T-helper 17 cell (primary cell): ENCODE measurements around the gene WWOX. TPM values are rescaled to one million over a fixed set of nuclear protein-coding genes. Genes with fewer than 3 reads are reported as not detected.

Source experiments
- ATAC-seq: fragments of 150-1000 bp; cut with Tn5 transposase; 2 replicates; pipeline ENCODE4 v1.10.0; 2021; ENCODE audit warnings: mild to moderate bottlenecking, moderate library complexity
- DNase-seq, 3 donors: peaks; one replicate each; pipeline versions ENCODE4 v3.0.0 to v3.0.0-alpha.2; 2020 to 2021
- H3K9me3 ChIP-seq: one replicate; pipeline ENCODE4 v1.7.0; 2013; ENCODE audit warnings: low read length, mild to moderate bottlenecking; ENCODE audit not compliant: control insufficient read depth, poor library complexity, severe bottlenecking
- H3K27ac Mint-ChIP-seq: one replicate; pipeline ENCODE4 v1.8.0; 2022; ENCODE audit warnings: mild to moderate bottlenecking, moderate library complexity, mixed read lengths
- H3K27me3 Mint-ChIP-seq: one replicate; pipeline ENCODE4 v1.8.0; 2022; ENCODE audit warnings: mixed read lengths
- H3K36me3 Mint-ChIP-seq: one replicate; pipeline ENCODE4 v1.8.0; 2022; ENCODE audit warnings: low read depth, mixed read lengths
- H3K4me1 Mint-ChIP-seq: one replicate; pipeline ENCODE4 v1.8.0; 2022; ENCODE audit warnings: mild to moderate bottlenecking, mixed read lengths
- H3K4me3 Mint-ChIP-seq: one replicate; pipeline ENCODE4 v1.8.0; 2022; ENCODE audit warnings: mild to moderate bottlenecking, moderate library complexity, mixed read lengths
- total RNA-seq, 4 donors: library from RNA in 2 of 4; stranded (reverse) in 2 of 4; gene quantifications; one replicate each; pipeline ENCODE4 v1.2.3 and lab custom pipeline; 2022 to 2026

The WWOX gene
- total RNA-seq, 2 donors from 2014 or later: 26.8 to 29.7 TPM

DNA sequence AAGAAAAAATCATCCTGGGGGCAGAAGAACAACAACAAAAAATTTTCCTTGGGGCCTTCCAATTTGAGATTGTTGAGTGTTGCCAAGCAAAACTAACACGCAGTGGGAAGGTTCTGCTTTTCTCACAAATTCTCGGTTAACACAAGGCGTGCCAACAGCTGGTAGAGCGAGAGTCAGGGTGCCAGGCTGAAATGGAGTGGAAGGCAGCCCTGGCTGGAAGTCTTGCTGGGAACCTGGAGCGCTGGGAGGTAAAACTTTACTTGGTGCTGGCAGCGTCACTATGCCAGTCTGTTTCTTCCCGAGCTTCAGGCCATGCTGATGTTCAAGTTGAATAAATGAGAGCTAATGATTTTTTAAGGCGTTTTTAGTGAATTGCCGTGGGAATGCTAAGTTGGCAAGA is 189.4 kb downstream of the WWOX start:
- Mint-ChIP-seq H3K4me1 (no peaks in the 10 kb centered on the region), H3K36me3 (no peaks in the 10 kb centered on the region), H3K27me3 (no peaks in the 10 kb centered on the region), H3K27ac (no peak overlapping the region), H3K4me3 (no peak overlapping the region)
- H3K9me3 ChIP-seq: no peaks in the 10 kb centered on the region
- ATAC-seq (no peak), DNase-seq (no peak)

DNA sequence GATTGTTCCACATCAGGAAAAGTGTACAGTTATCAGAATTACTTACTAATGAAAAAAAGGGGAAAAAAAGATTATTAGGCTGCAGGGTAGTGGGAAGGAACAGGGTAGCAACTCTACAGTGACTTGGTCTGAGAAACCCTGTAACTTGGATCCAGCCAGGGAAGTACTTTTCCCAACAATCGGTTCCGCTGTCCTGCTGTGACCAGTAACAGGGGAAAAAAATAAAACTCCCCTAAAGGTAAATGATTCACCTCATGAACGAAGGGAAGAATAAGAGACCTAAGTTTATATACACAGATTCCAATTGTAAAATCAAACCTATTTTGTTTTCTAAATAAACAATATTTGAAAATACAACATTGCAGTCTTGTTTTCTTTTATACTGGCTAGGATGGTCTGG is 189.9 kb downstream of the WWOX start:
- H3K27ac Mint-ChIP-seq: no peak overlapping the region
- DNase-seq: no peak
- no peaks in the 10 kb centered on the region for H3K36me3 Mint-ChIP-seq
- no peaks in the 10 kb centered on the region for H3K27me3 Mint-ChIP-seq
- no peaks in the 10 kb centered on the region for H3K4me1 Mint-ChIP-seq
- H3K4me3 Mint-ChIP-seq: no peak overlapping the region
- no peak for ATAC-seq
- H3K9me3 ChIP-seq: no peaks in the 10 kb centered on the region

DNA sequence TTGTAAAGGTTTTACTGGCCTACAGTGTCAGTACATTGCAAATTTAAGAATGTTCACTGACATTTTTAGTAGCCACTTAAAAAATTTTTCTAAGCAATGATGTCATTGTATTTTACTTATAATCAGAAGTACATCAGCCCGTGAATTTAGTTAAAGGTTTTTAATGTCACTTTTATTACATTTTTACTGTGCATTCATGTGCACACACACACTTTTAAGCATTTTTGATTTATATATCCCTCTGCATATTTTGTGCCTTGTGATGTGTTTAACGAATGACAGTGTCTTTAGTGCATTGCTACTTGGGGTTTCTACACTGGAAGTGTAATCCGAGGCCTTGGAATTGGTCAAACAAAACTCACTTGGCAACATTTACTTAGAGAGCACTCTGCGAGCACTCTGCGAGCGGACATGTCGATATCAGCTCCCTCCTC is 190.4 kb downstream of the WWOX start:
- H3K27ac Mint-ChIP-seq: no peak overlapping the region
- no peaks in the 10 kb centered on the region for H3K9me3 ChIP-seq
- no peak overlapping the region for H3K4me3 Mint-ChIP-seq
- ATAC-seq (no peak), DNase-seq (no peak)
- no peaks in the 10 kb centered on the region for H3K27me3 Mint-ChIP-seq
- no peaks in the 10 kb centered on the region for H3K36me3 Mint-ChIP-seq
- no peaks in the 10 kb centered on the region for H3K4me1 Mint-ChIP-seq

DNA sequence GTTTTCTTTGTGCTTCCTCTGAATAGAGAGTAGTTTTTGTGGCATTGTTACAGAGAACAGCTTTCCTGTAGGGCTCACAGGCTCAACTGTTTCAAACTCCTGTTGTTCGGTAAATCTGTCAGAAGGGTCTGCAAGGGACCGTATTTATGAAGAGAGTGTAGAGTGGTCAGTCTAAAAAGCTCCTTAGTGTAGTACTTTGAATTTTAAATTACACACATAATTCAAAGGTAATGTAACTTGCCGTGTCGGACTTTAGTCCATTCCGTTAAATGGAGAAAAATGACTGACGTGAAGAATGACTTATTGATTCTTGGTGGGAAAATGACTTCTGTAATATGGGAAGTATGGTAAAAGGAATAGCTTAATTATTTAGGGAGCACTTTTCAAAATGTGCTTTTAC is 190.9 kb downstream of the WWOX start:
- Mint-ChIP-seq H3K4me1 (no peaks in the 10 kb centered on the region), H3K27ac (no peak overlapping the region), H3K27me3 (no peaks in the 10 kb centered on the region)

DNA sequence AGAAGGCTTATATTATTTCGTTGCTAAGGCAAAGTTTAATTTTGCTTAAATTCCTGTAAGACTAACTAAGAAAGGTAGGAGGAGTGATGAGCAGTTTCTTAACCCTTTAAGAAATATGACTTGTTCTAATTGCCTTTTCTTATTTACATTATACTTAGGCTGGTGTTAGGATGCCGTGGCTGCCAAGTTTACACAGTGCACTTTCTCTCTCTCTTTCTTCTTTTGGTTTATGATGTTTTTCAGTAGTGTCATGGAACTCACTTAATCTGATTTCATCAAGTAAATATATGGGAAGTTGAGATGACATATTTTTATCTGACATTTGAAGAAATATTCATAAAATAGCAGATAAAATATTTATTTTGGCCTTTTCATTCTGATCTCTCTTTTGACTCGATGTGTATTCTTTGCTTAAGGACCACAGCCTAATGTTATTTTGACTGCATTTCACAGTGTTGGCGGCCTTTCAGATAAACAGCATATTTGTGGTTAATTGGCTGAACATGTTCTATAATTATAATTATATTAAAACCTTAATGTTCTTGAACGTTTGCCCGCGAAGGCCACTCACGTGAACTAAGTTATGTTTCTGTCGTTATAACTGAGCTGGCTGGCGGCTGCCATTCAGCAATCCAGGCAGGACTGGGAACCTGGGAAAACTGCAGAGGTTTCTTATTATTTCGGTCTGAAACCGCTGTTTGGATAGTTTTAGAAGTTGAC is 191.6 kb downstream of the WWOX start:
- no peaks in the 10 kb centered on the region for H3K9me3 ChIP-seq
- H3K36me3 Mint-ChIP-seq: no peaks in the 10 kb centered on the region
- H3K27ac Mint-ChIP-seq: no peak overlapping the region

More for the DNA sequence above, 190.9 kb downstream of the WWOX start:
- no peak overlapping the region for H3K4me3 Mint-ChIP-seq
- ATAC-seq (no peak), DNase-seq (no peak)
- no peaks in the 10 kb centered on the region for H3K36me3 Mint-ChIP-seq
- H3K9me3 ChIP-seq: no peaks in the 10 kb centered on the region

DNA sequence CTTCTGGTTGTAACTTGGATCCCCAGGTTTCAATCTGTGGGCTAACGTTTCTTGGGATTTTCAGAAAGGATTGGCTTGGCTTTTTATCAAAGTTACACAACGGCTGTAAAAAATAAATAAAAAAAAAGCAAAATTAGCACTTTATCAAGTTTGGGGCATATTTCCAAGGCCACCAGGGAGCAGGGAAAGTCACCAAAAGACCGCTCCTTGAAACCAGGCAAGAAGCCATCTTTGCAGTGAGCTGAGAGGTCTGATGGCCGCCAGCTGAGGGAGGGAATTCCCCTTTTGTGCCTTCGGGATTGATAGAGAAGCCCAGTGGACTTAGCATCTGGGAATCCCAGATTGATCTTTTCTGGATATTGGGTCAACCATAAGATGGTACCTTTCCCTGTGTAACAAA is 192.2 kb downstream of the WWOX start:
- no peaks in the 10 kb centered on the region for H3K36me3 Mint-ChIP-seq
- H3K9me3 ChIP-seq: no peaks in the 10 kb centered on the region
- no peaks in the 10 kb centered on the region for H3K4me1 Mint-ChIP-seq
- no peak overlapping the region for H3K4me3 Mint-ChIP-seq
- ATAC-seq (no peak), DNase-seq (no peak)
- no peak overlapping the region for H3K27ac Mint-ChIP-seq
- H3K27me3 Mint-ChIP-seq: no peaks in the 10 kb centered on the region

More for the DNA sequence above, 191.6 kb downstream of the WWOX start:
- DNase-seq (no peak), ATAC-seq (no peak)
- Mint-ChIP-seq H3K4me3 (no peak overlapping the region), H3K4me1 (no peaks in the 10 kb centered on the region), H3K27me3 (no peaks in the 10 kb centered on the region)

DNA sequence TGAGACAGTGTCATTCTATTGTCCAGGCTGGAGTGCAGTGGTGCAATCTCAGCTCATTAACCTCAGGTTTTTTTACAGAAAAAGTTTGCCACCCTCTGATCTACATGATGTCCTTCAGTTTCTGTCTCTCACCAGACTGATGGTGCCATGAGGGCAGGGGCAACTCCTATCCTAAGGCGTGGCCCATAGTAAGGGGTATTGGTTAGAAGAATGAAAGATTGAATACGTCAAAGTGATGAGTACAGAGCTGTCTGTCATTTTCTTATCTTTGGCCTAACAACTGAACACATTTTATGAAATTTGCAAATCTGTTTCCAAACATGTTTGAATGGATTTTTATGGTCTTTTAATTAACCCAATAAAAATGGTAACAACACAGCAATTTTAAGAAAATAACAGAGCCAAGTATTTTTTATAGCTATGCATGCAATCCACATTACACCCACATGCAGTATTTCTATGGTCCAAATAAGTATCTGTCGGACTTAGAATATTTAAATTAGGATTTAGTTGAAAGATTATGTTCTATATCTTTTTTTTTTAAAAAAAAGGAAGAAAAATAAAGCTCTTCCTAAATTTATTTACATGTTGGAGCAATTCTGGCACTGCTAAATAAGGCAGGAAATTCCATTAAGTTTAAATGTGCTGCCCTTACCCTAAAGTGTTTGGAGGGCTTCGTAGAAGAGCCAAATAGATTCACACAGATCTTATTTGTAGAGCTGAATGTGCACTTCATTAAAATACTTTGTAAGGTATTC is 192.8 kb downstream of the WWOX start:
- ATAC-seq (no peak), DNase-seq (no peak)
- Mint-ChIP-seq H3K36me3 (no peaks in the 10 kb centered on the region), H3K27ac (no peak overlapping the region), H3K27me3 (no peaks in the 10 kb centered on the region), H3K4me3 (no peak overlapping the region), H3K4me1 (no peaks in the 10 kb centered on the region)
- no peaks in the 10 kb centered on the region for H3K9me3 ChIP-seq

DNA sequence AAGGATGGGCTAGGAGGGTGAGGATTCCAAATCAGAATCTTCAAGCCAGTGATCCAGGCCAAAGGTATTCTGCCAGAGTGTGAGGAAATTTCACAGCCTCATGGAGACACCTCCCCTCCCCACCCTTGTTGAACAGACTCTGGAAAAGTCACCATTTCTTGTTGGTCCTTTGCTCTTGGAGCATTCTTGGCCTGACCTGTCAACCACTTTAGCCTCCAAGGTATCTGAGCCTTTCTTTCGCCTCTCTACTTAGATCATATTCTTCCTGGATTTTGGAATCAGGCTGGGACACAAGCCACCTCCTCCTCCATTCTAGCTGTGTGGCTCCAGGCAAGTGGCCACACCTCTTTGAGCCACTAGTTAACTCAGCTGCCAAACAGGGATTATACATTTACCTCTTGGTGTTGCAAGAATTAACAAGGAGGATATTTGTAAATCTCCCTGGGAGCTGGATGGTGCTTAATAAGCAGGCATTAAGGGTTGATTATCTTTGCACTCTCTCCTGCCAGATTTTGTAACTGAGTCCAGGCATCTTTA is 193.5 kb downstream of the WWOX start:
- no peaks in the 10 kb centered on the region for H3K9me3 ChIP-seq
- Mint-ChIP-seq H3K36me3 (no peaks in the 10 kb centered on the region), H3K27ac (no peak overlapping the region), H3K27me3 (no peaks in the 10 kb centered on the region), H3K4me1 (no peaks in the 10 kb centered on the region), H3K4me3 (peak overlapping the region; percentile 10)
- no peak for ATAC-seq
- DNase-seq: no peak

DNA sequence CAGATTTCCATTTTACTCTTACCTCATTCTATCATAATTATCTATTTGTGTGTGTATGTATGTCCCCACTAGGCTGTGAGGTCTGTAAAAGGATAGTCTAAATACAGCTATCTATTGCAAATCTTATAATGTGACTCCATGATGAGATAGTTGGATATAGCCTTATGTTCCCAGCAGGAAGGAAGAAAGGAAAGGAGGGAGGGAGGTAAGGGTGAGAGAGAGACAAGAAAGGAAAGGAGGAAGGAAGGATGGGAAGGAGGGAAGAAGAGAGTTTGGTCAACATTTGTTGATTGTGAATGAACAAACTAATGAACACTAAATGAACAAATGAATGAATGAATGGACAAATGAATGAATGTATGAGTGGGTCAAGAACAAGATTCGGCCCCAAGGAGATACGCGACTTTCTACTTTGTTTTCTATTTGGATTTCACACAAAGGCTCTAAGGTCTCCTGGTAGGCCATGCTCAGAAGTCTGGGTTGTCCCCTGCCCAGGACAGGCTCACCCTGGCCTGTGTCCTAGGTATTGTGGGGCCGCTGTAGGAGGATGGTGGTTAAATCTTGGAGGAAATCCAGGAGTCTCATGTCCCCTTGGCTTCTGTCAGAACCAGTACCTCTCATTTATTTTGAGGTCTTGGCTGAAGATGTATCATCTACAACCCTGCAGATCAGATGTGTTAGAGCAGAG is 195.2 kb downstream of the WWOX start:
- no peak for DNase-seq
- Mint-ChIP-seq H3K36me3 (no peaks in the 10 kb centered on the region), H3K27me3 (no peaks in the 10 kb centered on the region), H3K27ac (no peak overlapping the region), H3K4me1 (no peaks in the 10 kb centered on the region), H3K4me3 (no peak overlapping the region)
- no peaks in the 10 kb centered on the region for H3K9me3 ChIP-seq
- no peak for ATAC-seq

DNA sequence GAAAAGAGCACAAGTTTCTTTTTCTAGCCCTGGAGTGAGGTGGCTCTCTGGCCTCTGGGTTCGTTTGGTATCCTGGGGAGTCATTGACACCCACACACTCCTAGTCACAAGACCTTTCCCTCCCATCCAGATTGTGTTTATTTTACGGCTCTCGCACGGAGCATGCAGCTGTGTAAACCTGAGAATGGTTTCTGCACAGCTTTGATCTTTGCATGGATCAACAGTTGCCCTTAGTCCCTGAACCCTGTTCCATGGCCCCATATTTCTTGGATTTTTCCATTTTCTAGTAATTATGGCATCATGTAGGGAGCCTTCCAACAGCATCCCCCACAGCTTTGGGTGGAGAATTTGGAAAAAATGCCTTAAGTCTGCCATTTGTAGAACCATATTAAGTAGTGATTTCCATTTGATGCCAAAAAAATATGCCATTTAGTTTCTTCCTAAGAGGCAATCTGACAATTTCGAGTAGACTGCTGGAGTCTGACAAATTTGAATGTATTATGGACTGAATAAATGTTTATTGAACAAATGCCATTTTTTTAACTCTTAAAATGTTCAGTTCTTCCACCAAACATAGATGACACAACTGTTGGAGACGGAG is 197.7 kb downstream of the WWOX start:
- no peaks in the 10 kb centered on the region for H3K27me3 Mint-ChIP-seq
- ATAC-seq (no peak), DNase-seq (no peak)
- no peaks in the 10 kb centered on the region for H3K4me1 Mint-ChIP-seq
- H3K27ac Mint-ChIP-seq: no peak overlapping the region
- H3K4me3 Mint-ChIP-seq: no peak overlapping the region
- no peaks in the 10 kb centered on the region for H3K36me3 Mint-ChIP-seq
- H3K9me3 ChIP-seq: no peaks in the 10 kb centered on the region

DNA sequence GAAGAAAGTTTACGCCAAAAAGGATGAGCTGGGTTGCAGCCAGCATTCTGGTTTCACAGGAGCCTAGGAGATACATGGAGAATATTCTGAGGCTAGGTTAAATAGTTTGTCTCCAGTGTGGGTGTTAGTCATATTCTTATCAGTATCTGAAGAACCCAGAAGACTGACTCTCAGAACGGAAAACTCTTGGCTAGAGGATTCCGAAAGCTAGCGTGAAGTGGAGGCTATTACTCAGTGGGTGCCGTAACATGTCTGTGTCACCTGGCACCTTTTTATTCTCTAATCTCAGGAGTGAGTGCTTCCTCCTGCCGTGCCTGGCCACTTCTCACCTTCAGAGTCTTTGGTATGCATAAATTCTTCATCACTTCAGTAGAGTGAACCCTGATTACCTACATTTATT is 199.5 kb downstream of the WWOX start:
- no peak overlapping the region for H3K4me3 Mint-ChIP-seq
- H3K27ac Mint-ChIP-seq: no peak overlapping the region
- no peaks in the 10 kb centered on the region for H3K4me1 Mint-ChIP-seq
- no peaks in the 10 kb centered on the region for H3K36me3 Mint-ChIP-seq
- no peaks in the 10 kb centered on the region for H3K9me3 ChIP-seq
- no peak for ATAC-seq
- no peaks in the 10 kb centered on the region for H3K27me3 Mint-ChIP-seq
- no peak for DNase-seq

DNA sequence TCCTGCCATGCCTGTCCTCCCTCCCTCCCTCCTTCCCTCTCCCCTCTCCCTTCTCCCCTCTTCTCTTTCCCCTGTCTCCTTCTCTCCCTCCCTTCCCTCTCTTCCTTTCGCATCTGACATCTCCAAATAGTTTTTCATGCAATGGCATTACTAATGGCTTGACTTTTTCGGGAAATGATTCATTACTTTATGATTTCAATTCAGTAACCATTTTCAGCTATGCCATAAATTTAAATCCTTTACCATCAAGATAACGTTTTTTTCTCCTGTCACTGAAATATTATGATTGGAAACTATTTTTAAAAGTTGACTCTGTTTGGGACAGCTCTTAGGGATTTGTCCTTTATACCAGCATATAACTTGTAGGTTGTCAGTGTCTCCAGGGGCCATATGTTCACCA is 201.0 kb downstream of the WWOX start:
- Mint-ChIP-seq H3K4me1 (no peaks in the 10 kb centered on the region), H3K4me3 (no peak overlapping the region), H3K36me3 (peaks cover 2% of the 10 kb centered on the region), H3K27ac (no peak overlapping the region), H3K27me3 (no peaks in the 10 kb centered on the region)
- ATAC-seq (no peak), DNase-seq (no peak)
- H3K9me3 ChIP-seq: no peaks in the 10 kb centered on the region

DNA sequence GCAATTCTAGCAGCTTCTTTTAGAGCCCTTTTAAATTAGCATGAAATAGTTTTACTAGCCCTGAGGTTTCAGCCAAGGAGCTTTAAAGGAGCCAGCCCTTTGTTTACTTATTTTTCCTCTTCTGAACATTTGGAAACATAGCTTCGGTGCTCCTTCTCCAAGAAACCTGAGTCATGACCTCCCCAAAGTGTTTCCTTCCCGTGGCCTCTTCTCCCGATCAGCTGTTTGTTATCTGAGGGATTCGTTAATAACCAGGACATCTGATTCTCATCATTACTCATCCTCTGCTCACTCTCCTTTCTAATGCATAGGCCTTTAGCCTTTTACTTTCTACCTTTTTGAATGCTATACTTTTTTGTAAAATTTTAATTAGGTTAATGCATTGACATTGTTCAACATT is 204.5 kb downstream of the WWOX start:
- Mint-ChIP-seq H3K4me1 (no peaks in the 10 kb centered on the region), H3K27ac (no peak overlapping the region), H3K27me3 (no peaks in the 10 kb centered on the region), H3K4me3 (no peak overlapping the region), H3K36me3 (peaks cover 7% of the 10 kb centered on the region)
- H3K9me3 ChIP-seq: no peaks in the 10 kb centered on the region
- DNase-seq (no peak), ATAC-seq (no peak)
